NOMO-1 (cell line): ENCODE results near the gene MYH9.

Experiments used
- DNase-seq, 2 experiments: peaks; one replicate each; lab custom pipeline; 2025; ENCODE audit not compliant: unreplicated experiment in 2 of 2; lab: John Stamatoyannopoulos, UW

Gene MYH9

DNA sequence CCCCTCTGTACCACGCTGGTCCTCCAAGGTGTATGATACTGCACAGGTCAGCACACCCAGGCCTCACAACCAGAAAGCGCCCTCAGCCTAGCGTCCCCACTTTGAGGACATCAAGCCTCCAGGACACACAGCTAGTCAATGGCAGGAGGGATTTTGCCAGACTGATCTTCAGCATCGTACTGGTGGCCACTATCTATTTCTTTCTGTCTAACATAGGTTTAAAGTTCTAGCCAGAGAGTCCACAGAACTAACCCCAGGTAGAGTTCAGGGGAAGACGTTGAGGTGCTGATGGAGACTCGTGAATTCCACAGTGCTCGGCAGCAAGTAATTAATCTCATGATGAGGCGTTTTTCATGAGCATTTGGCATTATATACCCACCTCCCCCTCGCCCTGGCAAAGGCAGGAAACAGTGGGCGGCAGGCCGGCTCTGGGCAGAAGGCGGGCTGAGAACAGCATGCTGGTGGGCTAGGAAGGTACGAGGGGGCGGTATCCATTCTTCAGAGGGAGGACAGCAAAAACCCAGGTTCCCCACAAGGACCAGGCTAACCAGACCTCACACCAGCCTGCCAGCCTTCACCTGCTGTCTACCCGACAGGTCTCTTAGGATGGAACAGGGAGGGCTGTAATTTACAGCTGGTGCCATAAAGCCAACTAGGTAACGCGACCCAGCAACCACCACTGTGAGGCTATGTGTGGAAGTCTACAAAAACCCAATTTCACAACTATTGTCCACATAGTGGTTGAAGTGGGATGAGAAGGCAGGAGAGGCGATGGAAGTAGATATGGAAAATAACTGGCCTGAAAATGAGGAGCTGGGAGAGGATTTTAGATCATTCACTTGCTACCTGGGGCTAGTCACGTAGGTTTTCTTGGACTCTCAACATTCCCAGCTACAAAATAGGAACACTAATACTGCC lies 18.5 kb downstream of the MYH9 start:
- DNase-seq: no peak

DNA sequence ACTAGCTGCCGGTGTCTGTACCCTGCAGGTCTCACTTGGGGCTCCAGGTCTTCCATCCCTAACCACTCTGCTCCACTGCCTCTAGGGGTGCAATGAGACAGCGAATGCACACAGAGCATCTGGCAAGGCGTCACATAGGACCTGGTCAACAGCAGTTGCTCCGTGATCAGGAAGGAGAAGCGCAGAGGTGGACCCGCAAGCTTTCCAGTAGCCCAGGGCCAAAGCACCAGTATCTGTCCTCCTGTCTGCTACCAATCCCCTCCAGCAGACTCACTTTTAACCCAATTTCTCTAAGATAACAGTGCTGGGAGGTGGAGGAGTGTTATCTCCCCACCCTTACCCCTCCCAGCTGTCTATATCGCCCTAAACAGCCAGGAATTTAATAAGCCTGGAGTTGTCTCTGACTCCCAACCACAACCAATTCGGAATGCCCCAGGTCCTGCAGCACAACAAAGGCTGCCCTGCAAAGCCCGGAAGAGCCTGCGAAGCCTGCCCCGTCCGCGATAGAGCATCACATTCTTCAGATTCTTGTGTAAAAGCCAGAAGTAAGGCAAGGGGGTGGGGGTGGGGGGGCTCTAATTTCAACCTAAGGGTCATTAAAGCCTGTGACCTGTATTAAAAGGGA lies 19.3 kb downstream of the MYH9 start:
- DNase-seq: no peak

DNA sequence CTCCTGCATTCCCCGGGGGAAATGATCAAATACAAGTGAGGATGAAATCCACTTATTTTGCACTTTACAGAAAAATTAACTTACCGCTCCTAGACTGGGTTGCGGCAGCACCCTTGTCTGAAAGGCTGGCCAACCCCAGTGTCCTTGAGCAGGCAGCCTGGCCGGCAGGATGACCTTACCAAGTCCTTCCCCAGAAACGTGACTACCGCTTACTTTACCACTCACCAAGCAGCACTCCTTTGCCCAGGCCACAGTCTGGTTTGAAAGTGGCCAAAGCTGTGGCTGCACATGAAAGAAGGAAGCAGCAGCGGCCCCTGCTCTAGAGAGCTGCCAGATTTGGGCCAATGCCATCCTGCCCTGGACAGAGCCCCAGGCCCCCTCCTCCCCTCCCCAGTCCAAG lies 20.3 kb downstream of the MYH9 start:
- no peak for DNase-seq

DNA sequence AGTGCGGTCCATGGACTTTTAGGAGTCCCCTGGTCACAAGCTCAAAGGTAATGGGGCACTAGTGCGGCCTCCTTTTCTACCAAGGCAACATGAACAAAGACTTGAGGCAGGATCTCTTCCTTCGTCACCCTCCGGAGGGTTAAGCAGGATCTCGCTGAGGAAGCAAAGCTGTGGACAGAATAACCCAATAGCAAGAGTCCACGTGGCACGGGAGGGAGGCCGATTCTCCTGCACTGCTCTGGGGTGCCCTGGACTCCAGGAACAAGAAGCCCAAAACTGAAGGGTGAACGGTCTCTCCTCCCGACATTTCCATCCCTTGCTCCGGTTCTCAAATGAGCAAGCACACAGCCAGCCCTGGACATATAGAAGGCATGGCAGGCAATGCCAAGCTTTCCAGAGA lies 20.7 kb downstream of the MYH9 start:
- no peak for DNase-seq

DNA sequence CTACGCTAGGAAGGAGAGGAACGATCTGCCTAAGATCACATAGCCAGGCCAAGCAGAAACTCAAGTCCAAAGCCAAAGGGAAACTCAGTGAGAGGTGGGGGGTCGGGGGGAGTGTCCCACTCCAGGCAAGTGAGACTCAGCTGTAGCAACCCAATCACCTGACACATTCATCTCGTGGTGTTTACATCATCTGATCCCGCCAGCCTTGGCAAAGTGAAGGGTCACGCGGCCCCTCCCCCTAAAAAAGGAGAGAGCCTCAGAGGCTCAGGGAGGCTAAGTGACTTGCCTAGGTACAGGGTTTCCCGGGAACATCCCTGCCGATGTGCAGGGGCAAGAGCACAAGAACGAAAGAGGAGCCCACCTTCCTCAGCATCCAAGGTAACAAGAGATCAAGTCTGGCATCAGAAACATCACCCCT lies 21.5 kb downstream of the MYH9 start:
- no peak for DNase-seq

DNA sequence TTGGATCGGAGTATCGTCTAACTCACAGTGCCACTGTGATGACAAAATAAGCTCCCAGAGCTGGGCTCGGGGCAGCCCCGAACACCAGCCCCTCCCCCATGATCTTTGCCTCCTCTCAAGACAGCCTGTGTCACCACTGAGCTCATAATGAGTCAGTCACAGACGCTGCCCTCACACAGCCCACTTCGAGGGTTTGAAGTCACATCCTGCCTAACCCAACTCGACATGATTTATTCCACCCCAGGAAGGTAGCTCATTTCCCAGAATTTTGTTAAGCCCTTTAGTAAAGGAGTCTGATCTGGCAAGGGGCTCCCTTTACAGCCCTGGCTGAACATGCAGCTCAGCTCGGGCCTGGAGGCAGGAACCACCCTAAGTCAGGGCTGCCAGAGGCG lies 22.8 kb downstream of the MYH9 start:
- no peak for DNase-seq

DNA sequence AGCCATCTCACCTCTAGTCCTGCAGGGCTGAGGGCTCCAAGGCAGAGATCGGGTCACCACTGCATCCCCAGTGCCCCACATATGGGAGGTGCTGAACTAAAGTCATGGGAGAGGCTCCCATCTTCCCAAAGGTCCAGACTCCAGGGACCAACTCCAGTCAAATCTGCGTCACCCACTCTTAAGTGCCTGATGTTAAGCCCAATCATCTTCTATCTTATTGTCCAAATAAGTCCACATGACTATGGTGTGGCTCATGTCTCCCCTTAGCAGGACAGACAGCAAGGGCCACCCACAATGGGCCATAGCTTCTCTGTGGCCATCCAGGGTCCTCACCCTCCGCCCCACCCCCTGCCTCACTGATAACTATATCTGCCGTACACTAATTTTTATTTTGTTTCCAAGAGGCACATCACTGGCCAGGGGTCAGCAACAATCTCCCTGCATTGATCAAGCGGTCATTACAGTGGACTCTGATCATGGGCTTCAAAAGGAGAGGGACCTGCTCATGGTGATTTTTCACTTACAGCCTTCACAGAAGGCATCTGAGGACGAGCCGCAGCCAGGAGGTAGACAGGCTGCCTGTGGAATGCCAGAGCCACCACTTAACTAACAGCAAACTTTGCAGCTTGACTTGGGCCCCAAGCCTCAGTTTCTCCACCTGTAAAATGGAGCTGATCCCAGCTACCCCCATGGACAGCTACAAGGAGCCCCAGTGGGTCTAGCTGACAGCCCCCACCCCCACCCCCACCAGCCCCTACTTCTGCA lies 23.3 kb downstream of the MYH9 start:
- DNase-seq: no peak

DNA sequence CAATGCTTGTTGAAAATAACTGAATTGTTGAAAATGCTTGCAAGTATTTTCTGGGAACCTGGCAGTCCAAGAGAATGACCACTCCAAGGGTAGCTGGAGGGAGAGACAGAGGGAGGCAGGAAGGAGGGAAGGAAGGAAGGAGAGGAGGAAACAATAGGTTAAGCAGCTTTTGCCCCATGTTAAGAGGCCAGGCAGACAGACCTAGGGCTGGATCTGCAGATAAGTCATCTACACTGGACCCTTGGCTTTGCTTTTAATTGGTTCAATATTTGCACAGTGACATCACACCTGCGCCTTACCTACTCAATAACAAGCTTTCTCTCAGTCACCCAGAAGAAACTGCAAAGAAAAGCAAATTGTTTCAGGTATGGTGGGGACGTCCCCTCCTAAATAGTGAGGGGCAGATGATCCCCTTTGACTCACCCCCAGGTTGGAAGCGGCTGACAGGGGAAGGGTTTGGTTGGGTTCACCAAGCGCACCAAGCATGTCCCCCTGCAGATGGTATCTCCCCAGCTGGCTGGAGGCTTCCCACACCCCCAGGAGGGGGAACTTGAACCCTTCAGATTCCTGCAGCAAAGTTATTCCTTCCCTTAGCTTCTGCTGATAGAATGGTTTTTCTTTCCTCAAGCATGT lies 24.3 kb downstream of the MYH9 start:
- no peak for DNase-seq

DNA sequence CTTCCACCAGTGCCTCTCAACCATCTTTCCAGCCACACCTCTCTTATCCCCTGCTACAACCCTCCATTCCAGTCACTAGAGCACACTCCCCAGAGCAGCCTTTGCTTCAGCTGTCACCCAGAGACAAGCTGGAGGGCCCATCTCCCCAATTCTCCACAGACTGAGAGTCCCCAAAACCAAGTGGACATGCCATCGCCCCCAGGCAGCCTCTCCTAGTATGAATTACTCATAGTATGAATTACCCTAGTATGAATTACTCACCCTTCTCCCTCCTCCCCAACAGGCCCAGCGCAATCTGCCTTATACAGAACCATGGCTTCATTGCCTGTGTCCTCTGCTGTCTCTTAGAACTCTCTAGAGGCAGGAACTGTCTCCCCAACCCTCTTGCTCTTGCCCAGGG lies 24.8 kb downstream of the MYH9 start:
- DNase-seq: no peak

DNA sequence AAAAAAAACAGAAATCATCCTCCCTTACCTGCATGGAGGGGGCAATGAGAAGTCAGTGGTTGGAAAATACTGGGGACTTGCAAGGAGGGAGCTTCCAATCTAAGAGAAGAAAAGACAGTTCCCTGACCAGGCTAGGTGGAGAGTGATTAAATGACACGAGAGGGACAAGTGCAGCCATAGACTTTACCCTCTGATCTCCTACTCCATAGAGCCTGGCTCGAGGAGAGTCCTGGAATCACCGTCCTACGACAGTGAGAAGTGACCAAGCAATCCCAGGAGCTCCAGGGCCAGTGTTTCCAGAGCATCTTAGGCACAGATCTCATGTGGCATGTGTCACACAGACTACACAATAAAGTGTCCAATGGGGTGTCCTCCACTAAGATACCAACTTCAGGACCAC lies 25.7 kb downstream of the MYH9 start:
- DNase-seq: no peak

DNA sequence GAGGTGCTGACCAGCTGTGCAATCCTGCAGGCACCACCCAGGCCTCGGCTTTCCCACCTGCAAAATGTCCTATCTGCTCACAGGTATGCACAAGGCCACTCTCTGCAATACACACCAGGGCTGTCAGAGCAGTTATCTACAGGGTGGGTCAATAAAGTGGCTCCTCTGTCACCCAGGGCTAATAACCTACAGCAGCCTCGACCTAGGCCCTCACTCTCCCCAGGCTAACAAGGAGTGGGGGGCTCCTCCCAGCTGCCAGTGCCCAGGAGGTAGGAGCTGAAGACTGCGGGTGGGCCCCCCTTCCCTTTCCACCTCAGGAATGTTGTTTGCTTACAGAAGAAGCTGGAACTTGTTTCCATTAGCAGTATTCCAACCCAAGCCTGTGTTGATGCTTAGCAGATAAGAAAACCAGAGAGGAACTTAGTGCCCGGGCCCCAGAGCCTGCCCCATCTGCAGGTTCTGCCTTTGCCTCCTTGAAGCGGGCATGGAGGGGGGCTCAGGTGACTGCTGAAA lies 26.8 kb downstream of the MYH9 start:
- no peak for DNase-seq

DNA sequence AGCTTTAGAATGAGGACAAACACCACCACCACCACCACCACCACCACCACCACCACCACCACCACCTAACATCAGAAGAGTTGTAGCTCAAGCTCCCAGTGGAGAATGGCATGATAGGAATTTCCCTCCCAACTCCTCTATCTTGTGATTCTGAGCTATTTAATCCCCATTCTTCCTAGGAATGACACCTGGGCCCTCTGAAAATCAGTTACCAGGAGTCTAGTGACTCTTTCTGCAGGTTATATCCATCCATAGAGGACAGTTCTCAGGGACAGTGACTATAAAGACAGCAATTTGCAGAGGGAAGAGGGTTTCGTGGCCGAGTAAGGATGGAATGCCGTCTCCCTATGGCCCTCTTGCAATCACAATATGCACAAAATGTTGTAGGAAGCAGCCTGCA lies 27.8 kb downstream of the MYH9 start:
- no peak for DNase-seq

DNA sequence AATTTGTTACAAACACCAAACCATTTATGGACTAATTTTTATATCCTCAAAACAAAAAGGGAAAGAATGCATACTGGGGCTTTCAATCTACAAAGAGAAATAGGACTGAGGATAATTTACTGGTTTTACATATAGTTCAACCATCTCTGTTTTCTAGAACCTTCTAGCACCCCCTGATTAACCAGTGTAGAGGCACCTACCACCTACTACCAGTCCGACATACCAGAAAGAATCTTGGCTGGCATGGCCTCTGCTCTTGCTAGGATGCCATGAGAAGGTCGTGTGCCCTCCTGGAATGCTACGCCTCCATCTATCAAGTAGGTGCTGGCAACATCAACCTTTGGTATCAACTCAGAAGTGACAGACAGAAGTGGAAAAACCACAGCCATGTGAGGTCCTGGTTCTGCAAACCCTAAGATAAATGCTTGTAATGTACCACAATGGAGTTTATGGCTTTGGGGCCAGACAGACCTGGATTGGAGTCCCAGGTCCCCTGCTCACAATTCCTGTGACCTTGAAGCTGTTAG lies 28.2 kb downstream of the MYH9 start:
- no peak for DNase-seq

DNA sequence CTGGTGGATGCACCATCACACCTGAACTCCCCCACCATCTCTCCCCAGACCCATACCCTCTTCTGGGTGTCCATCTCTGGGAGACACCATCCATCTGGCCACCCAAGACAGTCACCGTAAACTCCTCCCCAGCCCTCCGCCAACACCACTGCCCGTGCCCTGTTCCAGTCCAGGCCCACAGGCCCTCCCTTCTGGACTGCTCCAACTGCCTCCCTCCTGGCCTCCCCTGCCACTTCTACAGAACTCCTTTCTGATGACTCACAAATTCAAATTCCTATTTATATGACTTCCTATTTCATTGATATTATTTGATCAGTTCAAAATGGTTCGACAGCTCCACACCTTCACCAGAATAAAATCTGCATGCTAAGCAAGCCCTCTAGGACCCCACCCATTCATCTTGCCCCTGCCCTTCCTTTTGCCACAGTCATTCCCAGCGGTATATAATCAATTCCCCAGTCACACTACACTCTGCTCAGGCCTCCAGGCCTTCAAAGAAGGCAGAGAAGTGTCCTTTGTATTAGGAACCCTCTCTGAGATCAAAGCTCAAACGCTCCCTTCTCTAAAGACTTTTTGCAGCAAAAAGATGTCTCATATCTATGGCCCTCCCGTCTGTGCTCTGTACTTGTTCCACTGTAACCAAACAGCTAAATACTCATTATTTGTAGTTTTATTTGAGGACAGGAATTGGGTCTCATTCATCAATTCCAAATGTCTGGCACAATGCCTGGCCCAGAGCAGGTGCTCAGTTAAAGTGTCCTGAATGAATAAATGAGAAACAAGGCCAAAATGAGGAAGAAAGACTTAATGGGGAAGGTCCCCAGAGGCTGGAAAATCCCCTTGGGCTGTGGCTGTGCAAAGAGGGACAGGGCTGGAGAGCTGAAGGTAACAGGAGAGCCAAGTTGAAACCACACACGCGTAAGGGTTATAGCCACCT lies 29.0 kb downstream of the MYH9 start:
- no peak for DNase-seq

DNA sequence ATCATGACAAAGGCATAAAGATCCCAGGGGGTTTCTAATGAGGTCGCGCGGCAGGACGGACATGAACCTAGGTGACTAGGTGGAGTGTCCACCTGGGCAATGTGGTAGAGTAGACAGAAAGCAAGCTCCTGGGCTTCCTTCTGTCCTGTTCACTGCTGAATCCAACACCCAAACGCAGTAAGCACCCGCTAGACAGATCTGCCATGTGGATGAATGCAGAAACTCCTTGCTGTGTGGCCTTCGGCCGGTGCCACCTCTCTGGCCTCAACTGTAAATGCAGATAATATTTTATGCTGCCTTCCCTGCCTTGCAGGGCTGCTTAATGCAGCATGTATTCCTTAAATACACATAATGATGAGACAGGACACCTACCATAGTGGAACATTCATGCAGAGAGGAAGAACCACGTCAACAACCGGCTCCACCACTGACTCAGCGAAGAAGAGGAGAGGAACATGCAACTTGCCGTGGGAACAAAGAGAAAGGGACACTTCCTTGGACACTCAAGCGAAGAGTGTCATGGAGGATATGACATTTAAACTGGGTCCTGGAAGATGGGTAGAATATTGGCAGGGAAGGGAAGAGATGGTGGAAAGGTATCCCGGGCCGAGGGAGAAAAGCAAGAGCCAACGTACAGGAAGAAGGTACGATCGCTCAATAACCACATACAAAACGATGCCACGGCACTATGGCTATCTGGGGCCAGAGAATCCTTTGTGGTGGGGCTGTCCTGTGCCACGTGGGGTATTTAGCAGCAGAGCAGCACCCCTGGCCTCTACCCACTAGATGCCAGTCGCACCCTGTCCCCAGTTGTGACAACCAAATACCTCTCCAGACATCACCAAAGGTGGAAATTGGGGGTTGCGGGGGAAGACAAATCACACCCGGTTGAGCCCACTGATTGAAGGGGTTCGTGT lies 30.8 kb downstream of the MYH9 start:
- no peak for DNase-seq

DNA sequence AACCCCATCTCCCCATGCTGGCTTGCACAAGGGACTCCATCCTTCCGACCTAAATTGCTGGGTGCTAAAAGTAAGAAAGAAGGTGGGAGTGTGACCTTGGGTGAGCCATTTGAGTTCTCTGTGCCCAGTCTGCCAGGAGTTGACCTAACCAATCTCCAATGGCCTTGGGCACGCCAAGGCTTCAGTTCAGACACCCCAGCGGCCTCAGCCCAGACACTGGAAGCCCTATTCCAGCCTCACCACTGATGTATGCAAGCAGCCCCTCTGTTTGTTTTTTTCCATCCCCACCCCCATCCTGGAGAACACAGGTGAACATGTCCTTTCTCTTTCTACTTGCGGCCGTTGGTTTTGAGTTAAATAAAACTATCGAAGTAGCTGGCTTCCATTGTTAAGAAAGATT lies 31.9 kb downstream of the MYH9 start:
- DNase-seq: no peak

DNA sequence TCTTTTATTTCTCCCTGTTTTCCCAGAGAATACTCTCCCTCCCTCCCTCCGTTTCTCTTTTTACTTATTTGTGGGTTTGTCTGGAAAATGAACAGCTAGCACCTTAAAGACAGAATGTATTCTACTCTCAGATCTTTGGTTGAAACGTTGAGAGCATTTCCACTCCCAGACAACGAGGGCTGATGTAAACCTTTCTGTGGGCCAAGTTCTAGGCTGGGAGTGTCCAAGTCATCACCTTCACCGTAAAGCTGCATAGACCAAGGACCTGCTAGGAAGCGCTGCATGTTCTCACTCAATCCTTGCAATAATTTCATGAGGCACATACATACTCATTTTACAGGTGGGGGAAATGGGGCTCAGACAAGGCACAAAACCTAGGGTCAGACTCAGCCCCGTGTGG lies 32.4 kb downstream of the MYH9 start:
- no peak for DNase-seq

DNA sequence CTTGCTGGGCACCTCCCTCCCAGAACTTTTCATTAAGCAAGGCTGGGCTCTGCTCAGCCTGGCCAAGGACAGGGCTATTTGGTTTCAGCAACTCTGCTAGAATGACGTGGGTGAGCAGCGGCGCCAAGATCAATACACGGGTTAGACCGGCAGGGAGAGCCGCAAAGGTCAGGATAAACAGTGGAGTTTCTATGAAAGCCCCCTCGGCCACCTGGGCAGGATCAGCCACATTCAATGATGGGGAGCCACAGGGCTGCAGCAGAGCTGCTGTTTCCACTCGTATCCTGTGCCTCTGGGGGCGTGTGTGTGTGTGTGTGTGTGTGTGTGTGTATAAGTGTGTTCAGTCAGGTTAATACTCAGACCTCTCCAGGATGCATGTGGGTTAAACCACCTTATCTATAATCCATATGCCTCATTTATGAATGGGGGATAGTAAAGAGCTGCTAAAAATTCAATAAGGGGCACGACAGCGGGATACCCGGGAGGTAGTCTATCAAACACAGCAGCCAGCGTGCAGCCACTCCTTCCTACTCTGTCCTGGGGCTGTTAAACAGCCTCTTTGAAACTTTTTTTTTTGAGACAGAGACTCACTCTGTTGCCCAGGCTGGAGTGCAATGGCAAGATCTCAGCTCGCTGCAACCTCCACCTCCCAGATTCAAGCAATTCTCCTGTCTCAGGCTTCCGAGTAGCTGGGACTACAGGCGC lies 34.8 kb downstream of the MYH9 start:
- no peak for DNase-seq
